Right lobe of liver (tissue), 6 donors: ENCODE measurements around the gene SIRT2. TPM values are rescaled to one million over a fixed set of nuclear protein-coding genes. Genes with fewer than 3 reads are reported as not detected.
"Not testable (repeated sequence)": the region's sequence is repeated elsewhere in the genome, so short reads cannot be mapped to it uniquely, and the experiment has no call there.

Experiments used
- ATAC-seq, 4 donors: fragments of 200-7000 bp; cut with Tn5 transposase; one replicate each; pipeline ENCODE4 v1.9.1; 2020; ENCODE audit warnings: mild to moderate bottlenecking in 4 of 4, moderate library complexity in 4 of 4
- DNase-seq, 3 donors: peaks; one replicate each; pipeline ENCODE4 v3.0.0-alpha.2; 2020
- H3K27ac ChIP-seq, 3 donors: fragments of 200-600 bp; one replicate each; pipeline ENCODE4 v1.8.0; 2022
- H3K27me3 ChIP-seq, 2 donors: fragments of 200-600 bp; one replicate each; pipeline ENCODE4 v1.8.0; 2022
- H3K36me3 ChIP-seq, 4 donors: fragments of 200-600 bp; sonication (generic) in 1 of 4; one replicate each; pipeline versions ENCODE4 v1.5.1 to v1.8.0; 2017 to 2022; ENCODE audit warnings: control low read depth in 1 of 4
- H3K4me1 ChIP-seq, 4 donors: fragments of 200-600 bp; sonication (generic) in 1 of 4; one replicate each; pipeline versions ENCODE4 v1.5.1 to v1.8.0; 2017 to 2022; ENCODE audit warnings: control low read depth in 1 of 4
- H3K4me3 ChIP-seq, 3 donors: fragments of 200-600 bp; one replicate each; pipeline ENCODE4 v1.8.0; 2022
- H3K9me3 ChIP-seq, 4 donors: fragments of 200-600 bp; sonication (generic) in 1 of 4; one replicate each; pipeline versions ENCODE4 v1.5.1 to v1.8.0; 2017 to 2022; ENCODE audit warnings: control low read depth in 1 of 4
- POLR2A ChIP-seq: fragments of 450-650 bp; IDR thresholded peaks from one replicate; pipeline ENCODE4 v1.6.1; 2017; ENCODE audit warnings: antibody characterized with exemption, mild to moderate bottlenecking
- WGBS: methylation state at CpG from one replicate; pipeline ENCODE4 v1.1.6; 2018; ENCODE audit warnings: low coverage, low lambda C conversion rate; ENCODE audit not compliant: insufficient coverage; ENCODE audit errors: missing lambda C conversion rate; 5-methylcytosine and 5-hydroxymethylcytosine counted together
- intact Hi-C, 2 donors: fragments of 100-400 bp; cut with DNase I; formaldehyde crosslinking; loops; one replicate each; pipeline versions ENCODE4 v1.11.2 to v1.14.1; 2022
- total RNA-seq, 6 experiments: library from RNA; depleted of rRNA in 2 of 6; stranded (reverse); fragments of >200 nt in 2 of 6; fragmentation: NEBNext Ultra II Directional in 3 of 6; extraction: Animal tissue kit (Norgen Biotek cat#: 25700) in 3 of 6; gene quantifications; one replicate each; pipeline versions ENCODE4 v1.1.0 to v1.2.4, GENCODE V29; 2016 to 2023
- TF ChIP-seq, protein P1 (sequence below), 4 donors: fragments of 200-600 bp in 3 of 4; fragments of 450-650 bp in 1 of 4; IDR thresholded peaks; one replicate each; pipeline versions ENCODE4 v1.5.1 to v1.8.0; 2016 to 2022; ENCODE audit warnings: antibody characterized with exemption in 4 of 4, mild to moderate bottlenecking in 2 of 4
- donor health status: DM: no; HTN: yes; CAD: no.
- donor health status: DM: no; HTN: no; CAD: no.
- donor health status: DM: no; HTN: no; CAD: no.
- donor health status: DM: no; HTN: yes; CAD: no.
- donor health status: DM: no; HTN: yes; CAD: no.

SIRT2 gene
- total RNA-seq, 6 experiments from 2014 or later = 28.6 to 62.0 (median 32.5) TPM

DNA sequence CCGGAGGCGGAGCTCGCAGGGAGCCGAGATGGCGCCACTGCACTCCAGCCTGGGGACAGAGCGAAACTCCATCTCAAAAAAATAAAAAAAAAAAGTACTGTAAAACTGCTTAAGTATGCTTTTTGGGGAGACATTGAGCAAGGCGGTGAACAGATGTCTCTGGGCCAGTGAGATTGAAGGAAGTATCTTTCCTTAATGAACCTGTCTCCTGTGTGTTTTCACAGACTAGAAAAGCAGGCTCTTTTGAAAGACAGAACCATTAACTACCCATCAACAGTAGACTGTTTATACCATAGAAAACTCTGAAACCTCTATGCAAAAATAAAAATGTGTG is 66.4 kb downstream of the SIRT2 start:
- TF ChIP-seq, protein P1, sequence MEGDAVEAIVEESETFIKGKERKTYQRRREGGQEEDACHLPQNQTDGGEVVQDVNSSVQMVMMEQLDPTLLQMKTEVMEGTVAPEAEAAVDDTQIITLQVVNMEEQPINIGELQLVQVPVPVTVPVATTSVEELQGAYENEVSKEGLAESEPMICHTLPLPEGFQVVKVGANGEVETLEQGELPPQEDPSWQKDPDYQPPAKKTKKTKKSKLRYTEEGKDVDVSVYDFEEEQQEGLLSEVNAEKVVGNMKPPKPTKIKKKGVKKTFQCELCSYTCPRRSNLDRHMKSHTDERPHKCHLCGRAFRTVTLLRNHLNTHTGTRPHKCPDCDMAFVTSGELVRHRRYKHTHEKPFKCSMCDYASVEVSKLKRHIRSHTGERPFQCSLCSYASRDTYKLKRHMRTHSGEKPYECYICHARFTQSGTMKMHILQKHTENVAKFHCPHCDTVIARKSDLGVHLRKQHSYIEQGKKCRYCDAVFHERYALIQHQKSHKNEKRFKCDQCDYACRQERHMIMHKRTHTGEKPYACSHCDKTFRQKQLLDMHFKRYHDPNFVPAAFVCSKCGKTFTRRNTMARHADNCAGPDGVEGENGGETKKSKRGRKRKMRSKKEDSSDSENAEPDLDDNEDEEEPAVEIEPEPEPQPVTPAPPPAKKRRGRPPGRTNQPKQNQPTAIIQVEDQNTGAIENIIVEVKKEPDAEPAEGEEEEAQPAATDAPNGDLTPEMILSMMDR (IDR thresholded peaks at IDR 0.05) = no peak
- no peak for TF ChIP-seq POLR2A
- H3K27me3 ChIP-seq = no peaks in the 10 kb centered on the region
- H3K36me3 ChIP-seq = peaks cover 2 to 34% (median 24%) of the 10 kb centered on the region in 4 donors
- no peak for DNase-seq
- 90% methylated on average over 7 of the region's 7 CpGs for WGBS
- ATAC-seq = no peak
- H3K4me1 ChIP-seq = peaks cover 0 to 72% (median 35%) of the 10 kb centered on the region in 4 donors
- H3K4me3 ChIP-seq = no peak overlapping the region
- H3K27ac ChIP-seq = peak overlapping the region; percentile 93 to 99 (median 96)
- H3K9me3 ChIP-seq = no peaks in the 10 kb centered on the region
- intact Hi-C loops = no loop called here

GRCh38 chr19:38831142-38831605 is 68.2 kb downstream of the SIRT2 start:
- ATAC-seq (peak; percentile 53 to 78 (median 70)), DNase-seq (peak; percentile 84 to 96 (median 91))
- Histone ChIP-seq H3K4me3 (peak overlapping the region; percentile 50 to 86 (median 71)), H3K27ac (peak overlapping the region; percentile 93 to 99 (median 96)), H3K4me1 (peaks cover 0 to 54% (median 26%) of the 10 kb centered on the region in 4 donors), H3K27me3 (no peaks in the 10 kb centered on the region), H3K36me3 (peaks cover 0 to 26% (median 13%) of the 10 kb centered on the region in 4 donors), H3K9me3 (no peaks in the 10 kb centered on the region)
- peak; percentile 77 for TF ChIP-seq POLR2A
- TF ChIP-seq, protein P1 (IDR thresholded peaks at IDR 0.05) = no peak
- intact Hi-C loops = no loop called here
- WGBS = 3% methylated on average over 13 of the region's 16 CpGs

DNA sequence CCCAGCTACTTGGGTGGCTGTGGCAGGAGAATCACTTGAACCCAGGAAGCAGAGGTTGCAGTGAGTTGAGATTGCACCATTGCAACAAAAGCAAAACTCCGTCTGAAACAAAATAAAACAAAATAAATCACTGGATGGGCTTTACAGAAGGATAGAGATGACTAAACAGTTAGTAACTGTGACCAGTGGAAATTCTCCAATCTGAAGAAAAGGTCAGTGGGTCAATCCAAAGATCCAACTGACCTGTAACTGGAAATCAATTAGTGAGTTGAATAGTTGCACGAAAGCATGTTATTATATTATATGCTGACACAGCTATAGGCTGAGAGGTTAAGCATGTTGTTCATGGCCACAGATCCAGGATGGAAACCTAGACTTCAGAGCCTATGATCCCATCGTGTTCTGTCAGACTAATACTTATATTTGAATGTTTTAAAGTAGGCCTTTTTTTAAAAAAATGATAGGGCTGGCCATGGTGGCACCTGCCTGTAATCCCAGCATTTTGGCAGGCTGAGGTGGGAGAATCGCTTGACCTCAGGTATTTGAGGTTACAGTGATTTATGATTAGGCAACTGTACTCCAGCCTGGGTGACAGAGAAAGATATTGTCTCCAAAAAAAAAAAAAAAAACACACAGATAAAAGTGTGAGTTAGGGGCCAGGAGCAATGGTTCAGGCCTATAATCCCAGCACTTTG is 69.2 kb downstream of the SIRT2 start:
- ATAC-seq (peak in 1 of 4 donors; percentile 17), DNase-seq (no peak)
- Histone ChIP-seq H3K4me1 (peaks cover 0 to 46% (median 21%) of the 10 kb centered on the region in 4 donors), H3K36me3 (peaks cover 0 to 25% (median 8%) of the 10 kb centered on the region in 4 donors), H3K27me3 (no peaks in the 10 kb centered on the region), H3K9me3 (no peaks in the 10 kb centered on the region), H3K4me3 (peak overlapping the region in 2 of 3 donors; percentile 71 to 86), H3K27ac (peak overlapping the region; percentile 93 to 99 (median 96))
- intact Hi-C loops = no loop called here
- 19% methylated on average over 4 of the region's 4 CpGs for WGBS
- TF ChIP-seq, protein P1 (IDR thresholded peaks at IDR 0.05) = no peak
- no peak for TF ChIP-seq POLR2A

DNA sequence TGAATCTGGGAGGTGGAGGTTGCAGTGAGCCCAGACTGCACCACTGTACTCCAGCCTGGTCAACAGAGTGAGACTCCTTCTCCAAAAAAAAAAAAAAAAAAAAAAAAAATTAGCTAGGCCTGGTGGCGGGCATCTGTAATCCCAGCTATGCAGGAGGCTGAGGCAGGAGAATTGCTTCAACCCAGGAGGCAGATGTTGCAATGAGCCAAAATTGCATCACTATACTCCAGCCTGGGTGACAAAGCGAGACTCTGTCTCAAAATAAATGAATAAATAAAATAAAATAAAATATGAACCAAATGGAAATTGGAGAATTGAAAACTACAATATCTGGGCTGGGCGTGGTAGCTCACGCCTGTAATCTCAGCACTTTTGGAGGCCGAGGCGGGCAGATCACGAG is 70.2 kb downstream of the SIRT2 start:
- DNase-seq, H3K27me3 ChIP-seq, H3K4me3 ChIP-seq, ATAC-seq, H3K9me3 ChIP-seq, intact Hi-C loops: not testable (repeated sequence)
- WGBS = 56% methylated on average over 7 of the region's 7 CpGs
- Histone ChIP-seq H3K36me3 (peaks cover 0 to 25% (median 8%) of the 10 kb centered on the region in 4 donors), H3K4me1 (peaks cover 0 to 42% (median 20%) of the 10 kb centered on the region in 4 donors), H3K27ac (peak overlapping the region in 2 of 3 donors; percentile 93 to 96)
- TF ChIP-seq, protein P1 (IDR thresholded peaks at IDR 0.05) = peak in 1 of 4 donors; percentile 23

Other genes starting within 250 kb of the SIRT2 start
- gene CAPN12, start 155.1 kb downstream of the SIRT2 start, total RNA-seq = 10 to 100 TPM in 3 of 6 experiments, 1 to 10 TPM in 3; 2.2 to 45.3 (median 16.3) TPM
- gene LGALS7, start 126.1 kb downstream of the SIRT2 start, total RNA-seq = not detected
- gene LGALS7B, start 110.4 kb downstream of the SIRT2 start, total RNA-seq = not detected
- gene LGALS4, start 86.7 kb downstream of the SIRT2 start, total RNA-seq = 100 to 1,000 TPM in 5 of 6 experiments, 10 to 100 TPM in 1; 21.0 to 376 (median 186) TPM
- gene ECH1, start 67.8 kb downstream of the SIRT2 start, total RNA-seq = 100 to 1,000 TPM; 158 to 466 (median 286) TPM
- gene HNRNPL, start 49.6 kb downstream of the SIRT2 start, total RNA-seq = 100 to 1,000 TPM in 4 of 6 experiments, 10 to 100 TPM in 2; 89.5 to 157 (median 102) TPM
- gene RINL, start 21.3 kb downstream of the SIRT2 start, total RNA-seq = 10 to 100 TPM in 2 of 6 experiments, 1 to 10 TPM in 4; 3.3 to 13.8 (median 5.5) TPM
- 10 to 100 TPM; 13.2 to 27.9 (median 16.5) TPM for gene NFKBIB, start 351 bp upstream of the SIRT2 start, total RNA-seq
- gene CCER2, start 12.6 kb upstream of the SIRT2 start, total RNA-seq = under 1 TPM in 4 of 6 experiments, not detected in 2; 0.20 to 0.55 (median 0.37) TPM
- 10 to 100 TPM; 10.6 to 26.5 (median 18.7) TPM for gene SARS2, start 31.1 kb upstream of the SIRT2 start, total RNA-seq
- gene MRPS12, start 31.3 kb upstream of the SIRT2 start, total RNA-seq = 10 to 100 TPM; 21.2 to 49.5 (median 24.0) TPM
- 10 to 100 TPM; 19.9 to 57.9 (median 36.7) TPM for gene FBXO17, start 76.1 kb upstream of the SIRT2 start, total RNA-seq
- gene FBXO27, start 132.9 kb upstream of the SIRT2 start, total RNA-seq = 10 to 100 TPM in 1 of 6 experiments, 1 to 10 TPM in 5; 3.7 to 15.5 (median 7.6) TPM
- not detected for gene ACP7, start 184.8 kb upstream of the SIRT2 start, total RNA-seq
- gene PAK4, start 226.2 kb upstream of the SIRT2 start, total RNA-seq = 10 to 100 TPM; 11.4 to 16.6 (median 14.7) TPM